DMS 273 (cell line): ENCODE results near the gene SFTPB.

Experiments
- DNase-seq: peaks from one replicate; lab custom pipeline; 2025; ENCODE audit not compliant: unreplicated experiment; lab: John Stamatoyannopoulos, UW

The SFTPB gene

GRCh38 chr2:85702800-85703199 lies 34.8 kb upstream of the SFTPB start:
- DNase-seq, result no peak

GRCh38 chr2:85702172-85702571 lies 34.2 kb upstream of the SFTPB start:
- DNase-seq, result no peak

DNA sequence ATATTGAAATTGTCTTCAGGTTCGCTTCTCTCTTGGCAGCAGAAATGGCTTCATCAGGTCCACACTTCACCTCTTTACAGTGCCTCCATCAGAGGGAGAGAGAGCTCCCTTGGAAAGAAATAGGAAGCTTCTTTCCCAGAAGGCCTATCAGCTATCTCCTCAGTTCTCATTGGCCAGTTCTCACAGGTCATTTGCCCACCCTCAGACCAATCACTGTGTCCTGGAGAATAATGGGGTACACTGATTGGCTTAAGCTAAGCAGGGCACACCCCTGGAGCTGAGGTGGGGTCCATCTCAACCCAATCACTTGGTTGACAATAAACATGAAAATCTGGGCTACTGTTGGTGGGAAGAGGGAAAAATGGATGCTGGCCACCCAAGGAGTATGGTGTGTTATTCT lies 31.3 kb upstream of the SFTPB start:
- peak; percentile 21 for DNase-seq

- no peak for DNase-seq
Observed at GRCh38 chr2:85698880-85699254, 30.9 kb upstream of the SFTPB start.

GRCh38 chr2:85698184-85698879 lies 30.3 kb upstream of the SFTPB start:
- no peak for DNase-seq

DNA sequence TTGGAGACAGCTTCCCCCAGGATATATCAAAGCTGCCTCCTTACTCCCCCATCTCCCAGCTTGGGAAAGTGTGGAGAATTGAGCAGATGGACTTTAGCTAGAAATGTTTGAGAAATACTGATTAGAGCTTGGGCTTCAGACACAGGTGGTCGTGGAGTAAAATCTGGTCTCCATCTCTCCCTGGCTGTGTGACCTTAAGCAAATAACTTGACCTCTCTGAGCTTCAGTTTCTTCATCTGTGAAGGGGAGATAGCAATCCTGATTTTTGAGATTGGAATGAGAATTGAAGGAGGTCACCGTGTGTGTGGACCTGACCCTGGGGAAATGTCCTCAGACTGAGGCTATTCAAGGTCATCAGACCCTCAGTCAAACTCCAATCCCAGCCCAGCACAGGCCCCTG lies 29.7 kb upstream of the SFTPB start:
- no peak for DNase-seq

- DNase-seq, result no peak
Observed at GRCh38 chr2:85697096-85697495, 29.1 kb upstream of the SFTPB start.

DNA sequence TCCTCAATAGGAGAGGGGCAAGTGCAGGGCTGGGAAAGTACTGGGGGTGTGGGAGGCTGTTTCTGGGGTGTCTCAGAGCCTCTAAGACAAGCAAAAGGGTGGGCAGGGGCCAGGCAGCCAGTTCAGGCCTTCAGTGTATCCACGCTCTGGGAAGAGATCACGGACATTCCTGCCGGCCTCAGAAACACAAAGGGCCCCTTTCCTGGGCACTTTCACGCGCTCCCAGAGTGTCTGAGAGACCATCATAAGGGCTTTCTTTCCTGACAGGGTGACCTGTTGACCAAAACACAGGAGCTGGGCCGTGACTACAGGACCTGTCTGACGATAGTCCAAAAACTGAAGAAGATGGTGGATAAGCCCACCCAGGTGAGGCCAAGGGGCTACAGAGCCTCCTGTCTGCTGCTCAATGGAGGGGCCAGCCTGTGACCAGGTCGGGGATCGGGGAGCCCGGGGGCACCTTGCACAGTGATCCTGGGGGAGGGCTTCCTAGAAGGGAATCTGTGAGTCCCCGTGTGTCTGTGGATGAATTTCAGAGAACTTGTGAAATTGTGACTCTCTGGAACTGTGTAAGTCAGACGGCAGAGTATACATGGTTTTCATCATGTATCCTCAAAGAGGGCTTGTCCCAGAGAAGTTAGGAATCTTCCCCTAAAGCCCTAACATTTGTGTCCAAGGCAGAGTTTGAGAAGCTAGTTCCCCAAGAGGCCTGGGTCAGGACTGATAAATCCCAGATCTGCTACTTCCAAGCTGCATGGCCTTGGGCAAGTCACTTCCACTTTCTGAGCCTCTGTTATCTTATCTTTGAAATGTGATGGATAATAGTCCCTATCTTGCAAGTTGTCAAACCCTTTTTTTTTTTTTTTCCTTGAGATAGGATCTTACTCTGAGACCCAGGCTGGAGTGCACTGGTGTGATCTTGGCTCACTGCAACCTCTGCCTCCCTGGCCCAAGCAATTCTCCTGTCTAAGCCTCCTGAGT lies 28.0 kb upstream of the SFTPB start:
- no peak for DNase-seq

DNA sequence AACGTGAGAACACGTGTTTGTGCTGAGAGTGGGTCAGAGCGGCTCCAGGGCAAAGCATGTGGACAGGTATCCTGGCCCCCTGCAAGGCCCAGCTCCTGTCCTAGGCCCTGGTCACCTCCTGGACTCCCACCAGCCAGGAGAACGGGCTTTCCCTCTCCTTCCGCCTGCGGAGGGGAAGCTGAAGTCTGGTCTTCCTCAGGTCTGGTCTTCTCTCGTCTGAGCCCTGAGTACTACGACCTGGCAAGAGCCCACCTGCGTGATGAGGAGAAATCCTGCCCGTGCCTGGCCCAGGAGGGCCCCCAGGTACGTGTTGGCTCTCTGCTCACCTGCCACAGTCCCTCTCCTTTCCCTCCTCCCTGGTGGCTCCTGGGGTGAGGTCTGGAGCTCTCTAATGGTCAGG lies 27.1 kb upstream of the SFTPB start:
- no peak for DNase-seq

DNA sequence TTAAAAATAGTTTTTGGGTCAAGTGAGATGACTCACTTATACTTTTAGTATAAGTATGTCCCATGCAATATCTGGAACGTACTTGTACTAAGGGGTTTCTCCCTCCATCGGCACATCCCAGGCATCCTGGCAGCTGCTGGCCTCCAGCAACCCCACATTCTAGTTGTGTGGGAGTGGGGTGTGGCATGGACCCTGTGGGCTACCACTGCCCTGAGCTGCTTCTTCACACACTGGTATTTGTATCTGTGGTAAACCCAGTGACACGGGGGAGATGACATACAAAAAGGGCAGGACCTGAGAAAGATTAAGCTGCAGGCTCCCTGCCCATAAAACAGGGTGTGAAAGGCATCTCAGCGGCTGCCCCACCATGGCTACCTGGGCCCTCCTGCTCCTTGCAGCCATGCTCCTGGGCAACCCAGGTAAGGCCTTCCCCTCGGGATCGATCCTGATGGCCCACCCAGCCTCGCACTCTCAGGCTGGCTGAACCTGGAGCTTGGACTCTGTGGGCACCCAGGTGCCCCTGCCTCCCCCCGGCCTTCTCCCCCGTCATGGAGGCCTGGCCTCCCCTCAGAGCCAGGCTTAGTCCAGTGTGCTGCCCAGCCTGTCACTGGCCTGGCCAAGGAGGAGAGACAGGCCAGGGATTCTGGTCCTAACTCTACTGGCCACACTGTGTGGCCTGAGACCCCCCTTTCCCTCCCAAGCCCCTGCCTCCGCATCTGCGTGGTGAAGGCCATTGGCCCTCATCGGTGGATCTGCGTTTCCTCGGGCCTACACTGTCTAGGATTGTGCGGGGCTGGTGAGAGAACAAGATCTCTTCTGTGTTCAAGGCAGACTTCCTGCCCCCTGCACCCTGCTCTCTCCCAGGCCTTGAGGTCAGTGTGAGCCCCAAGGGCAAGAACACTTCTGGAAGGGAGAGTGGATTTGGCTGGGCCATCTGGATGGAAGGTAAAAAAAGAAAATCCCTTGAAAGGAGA lies 26.3 kb upstream of the SFTPB start, which contains the start of gene GNLY:
TSS of gene GNLY (plus strand) at position 307 of the 974 bp plus-strand sequence. CDS start at position 368, 61 bp downstream.
- no peak for DNase-seq

DNA sequence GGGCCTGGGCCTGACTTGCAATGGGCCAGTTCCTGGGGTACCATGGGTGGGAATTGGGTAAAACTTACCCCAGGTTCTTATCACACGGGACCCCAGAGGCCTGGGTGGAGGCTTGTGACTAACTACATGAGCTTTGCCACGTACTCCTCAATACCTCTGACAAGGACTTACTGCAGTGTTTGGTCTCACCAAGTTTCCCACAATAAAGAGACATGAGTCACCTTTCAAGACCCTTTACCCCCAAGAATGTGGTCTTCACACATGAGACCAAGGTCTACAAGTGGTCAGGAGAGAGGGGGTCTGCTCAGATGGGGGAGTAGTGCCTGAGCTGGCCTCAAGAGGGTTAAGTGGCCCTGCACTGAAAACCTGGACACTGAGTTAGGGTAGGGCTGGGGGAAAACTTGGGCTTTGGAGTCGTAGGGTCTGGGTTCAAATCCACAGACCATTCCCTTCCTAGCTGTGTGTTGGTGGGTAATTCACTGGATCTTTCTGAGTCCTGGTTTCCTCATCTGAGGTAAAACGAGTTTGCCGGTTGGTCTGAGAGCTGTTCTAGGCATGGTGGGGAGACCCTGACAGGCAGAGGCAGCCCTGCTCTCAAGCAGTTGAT lies 24.1 kb upstream of the SFTPB start:
- DNase-seq, result no peak

DNA sequence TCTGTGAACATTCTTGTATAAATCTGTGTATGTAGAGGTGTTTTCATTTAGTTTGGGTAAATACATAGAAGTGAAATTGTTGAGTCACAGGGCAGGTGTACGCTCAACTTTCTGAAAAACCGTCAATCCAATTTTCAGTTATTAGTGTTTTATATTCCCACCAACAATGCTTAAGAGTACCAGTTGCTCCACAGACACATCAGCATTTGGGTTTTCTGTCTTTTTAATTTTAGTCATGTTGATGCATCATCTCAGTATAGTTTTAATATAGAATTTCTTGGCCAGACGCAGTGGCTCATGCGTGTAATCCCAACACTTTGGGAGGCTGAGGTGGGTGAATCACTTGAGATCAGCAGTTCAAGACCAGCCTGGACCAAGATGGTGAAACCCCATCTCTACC lies 22.9 kb upstream of the SFTPB start:
- DNase-seq, result no peak

DNA sequence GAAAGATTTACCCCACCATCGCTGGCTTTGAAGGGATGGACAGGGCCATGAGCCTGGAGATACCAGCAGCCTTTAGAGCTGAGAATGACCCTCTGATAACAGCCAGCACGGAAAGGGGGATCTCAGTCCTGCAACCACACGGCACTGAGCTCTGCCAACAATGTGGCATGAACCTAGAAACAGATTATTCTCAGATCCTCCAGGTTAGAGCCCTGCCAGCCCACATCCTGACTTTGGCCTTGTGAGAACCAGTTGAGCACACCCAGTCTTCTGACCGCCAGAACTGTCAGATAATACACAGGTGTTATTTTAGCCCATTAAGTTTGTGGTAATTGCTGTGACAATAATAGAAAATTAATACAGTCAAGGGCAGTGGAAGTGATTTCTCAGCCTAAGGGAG lies 16.8 kb upstream of the SFTPB start:
- DNase-seq, result no peak

DNA sequence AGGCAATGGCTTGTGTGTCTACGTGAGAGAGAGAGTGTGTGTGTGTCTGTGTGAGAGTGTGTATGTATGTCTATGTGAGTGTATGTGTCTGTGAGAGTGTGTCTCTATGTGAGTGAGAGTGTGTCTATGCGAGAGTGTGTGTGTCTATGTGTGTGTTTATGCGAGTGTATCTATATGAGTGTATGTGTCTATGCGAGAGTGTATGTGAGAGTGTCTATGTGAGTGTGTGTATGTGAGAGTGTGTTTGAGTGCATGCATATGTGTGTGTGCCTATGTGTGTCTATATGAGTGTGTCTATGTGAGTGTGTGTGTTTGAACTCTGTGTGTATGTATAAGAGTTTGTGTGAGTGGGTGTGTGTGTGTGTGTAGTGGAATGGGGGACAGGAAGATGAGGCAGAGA lies 16.4 kb upstream of the SFTPB start:
- DNase-seq, result no peak

DNA sequence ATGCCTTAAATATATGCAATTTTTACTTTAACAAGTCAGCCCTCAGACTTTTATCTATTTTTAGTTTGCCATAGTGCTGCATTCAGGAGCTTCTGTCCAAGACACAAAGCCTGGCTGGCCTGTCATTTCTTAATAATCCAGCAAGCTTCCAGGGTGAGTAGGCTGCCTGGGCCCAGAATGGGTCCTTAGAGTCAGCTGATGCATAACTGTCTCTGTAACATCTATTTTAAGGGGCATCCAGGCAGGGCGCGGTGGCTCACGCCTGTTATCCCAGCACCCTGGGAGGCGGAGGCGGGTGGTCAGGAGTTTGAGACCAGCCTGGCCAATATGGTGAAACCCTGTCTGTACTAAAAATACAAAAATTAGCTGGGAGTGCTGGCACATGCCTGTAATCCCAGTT lies 14.4 kb upstream of the SFTPB start:
- no peak for DNase-seq

DNA sequence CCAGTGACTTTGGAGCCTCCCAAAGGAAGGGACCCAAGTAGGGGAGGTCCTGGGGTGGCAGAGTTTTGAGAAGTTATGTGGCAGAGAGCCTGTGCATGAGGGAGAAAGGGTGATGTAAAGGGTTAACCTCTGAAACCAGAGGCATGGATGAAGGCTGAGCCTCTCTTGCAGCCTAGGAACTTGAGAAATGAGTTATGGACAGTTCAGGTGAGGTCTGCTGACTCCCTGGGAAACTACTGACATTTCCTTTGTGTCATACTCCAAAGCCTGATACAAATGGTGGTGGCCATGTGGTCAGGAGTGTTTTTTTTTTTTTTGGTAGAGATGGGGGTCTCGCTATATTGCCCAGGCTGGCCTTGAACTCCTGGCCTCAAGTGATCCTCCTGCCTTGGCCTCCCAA lies 13.8 kb upstream of the SFTPB start:
- no peak for DNase-seq

DNA sequence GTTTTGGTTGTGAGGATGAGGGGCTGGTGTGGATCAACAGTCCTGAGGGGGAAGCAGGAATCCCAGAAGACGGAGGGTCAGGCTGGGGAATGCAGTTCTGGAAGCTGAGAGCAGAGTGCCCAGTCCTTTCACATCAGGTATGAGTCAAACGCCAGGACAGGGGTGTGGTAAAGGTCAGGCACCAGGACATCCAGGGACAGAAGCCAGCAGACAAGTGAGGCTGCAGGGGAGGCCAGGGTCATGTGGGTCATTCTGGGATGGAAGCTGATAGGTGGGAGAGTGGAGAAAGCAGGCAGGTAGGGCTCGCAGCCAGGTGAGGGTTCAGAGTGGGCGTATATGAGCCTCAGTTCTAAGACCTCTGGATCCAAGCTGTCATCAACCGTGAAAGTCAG lies 13.4 kb upstream of the SFTPB start:
- no peak for DNase-seq

DNA sequence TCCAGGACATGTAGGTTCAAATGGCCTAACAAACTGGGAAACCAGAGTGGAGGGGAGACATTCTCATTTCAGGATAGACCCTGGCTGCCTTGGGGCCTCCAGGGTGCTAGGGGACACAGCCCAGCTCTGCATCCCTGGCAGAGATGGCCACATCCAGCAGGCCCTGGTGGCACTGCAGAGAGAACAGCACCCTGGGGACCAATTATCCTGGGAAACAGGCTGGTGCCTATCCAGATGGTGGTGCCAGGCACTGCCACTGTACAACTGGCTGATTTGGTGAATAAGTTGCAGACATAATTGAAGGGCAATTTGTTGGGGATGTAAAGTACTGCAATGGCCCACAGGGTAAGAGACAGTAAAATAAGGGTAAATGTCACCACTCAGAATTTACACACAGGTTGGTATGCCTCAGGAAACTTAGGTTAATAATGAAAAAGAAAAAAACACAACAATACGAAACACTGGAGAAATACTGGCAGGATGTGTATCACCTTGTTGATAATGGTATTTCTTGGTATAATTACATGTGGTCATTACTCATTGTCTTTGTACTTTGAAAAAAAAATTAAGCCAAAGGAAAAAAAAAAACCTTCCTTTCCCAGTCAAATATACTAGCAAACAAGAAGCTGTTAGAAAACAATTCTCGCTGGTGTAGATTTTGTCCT lies 12.8 kb upstream of the SFTPB start:
- DNase-seq, result peak; percentile 87

DNA sequence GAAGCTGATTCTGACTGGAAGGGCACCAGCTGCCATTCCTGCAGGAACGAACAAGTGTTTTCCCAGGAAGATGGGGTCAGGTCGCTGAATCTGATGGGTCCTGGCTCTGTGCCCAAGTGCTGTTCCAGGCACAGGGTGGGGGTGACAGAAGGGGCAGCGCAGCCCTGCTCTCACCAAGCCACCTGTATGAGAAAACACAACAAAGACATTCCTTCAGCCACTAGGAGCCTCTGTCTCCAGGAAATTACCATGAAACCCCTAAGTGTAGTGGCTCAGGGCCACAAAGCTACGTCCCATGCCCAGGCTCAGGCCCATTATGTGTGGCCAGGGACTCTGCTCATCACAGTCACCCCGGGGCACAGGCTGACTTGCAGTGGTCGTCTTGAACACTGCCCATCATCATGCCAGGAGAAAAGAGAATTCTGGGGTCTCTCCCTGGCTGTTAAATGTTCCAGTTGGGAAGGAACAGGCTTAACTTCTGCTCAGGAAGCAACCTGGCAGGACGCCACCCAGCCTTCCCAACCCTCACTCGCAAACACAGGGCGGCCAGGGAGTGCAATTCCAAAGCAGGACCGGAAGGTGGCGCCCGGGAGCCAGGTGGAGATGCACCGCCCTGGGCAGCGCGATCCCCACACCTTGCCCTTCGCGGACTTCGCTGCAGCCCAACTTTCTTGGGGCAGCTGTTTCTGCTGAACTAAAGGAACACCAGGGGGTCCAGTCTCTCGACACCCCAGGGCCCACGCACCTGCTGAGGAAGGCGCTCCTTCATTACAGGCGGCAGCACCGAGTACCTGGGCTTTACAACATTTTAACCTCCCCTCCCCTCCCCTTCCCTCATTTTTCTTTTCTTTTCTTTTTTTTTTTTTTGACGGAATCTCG lies 11.0 kb upstream of the SFTPB start:
- peak; percentile 95 for DNase-seq
